DMS 273 (cell line): ENCODE results near the gene WDR88.
"Not testable (repeated sequence)": the region's sequence is repeated elsewhere in the genome, so short reads cannot be mapped to it uniquely, and the experiment has no call there.

Source experiments
- DNase-seq: peaks from one replicate; lab custom pipeline; 2025; ENCODE audit not compliant: unreplicated experiment; lab: John Stamatoyannopoulos, UW

Gene WDR88

DNA sequence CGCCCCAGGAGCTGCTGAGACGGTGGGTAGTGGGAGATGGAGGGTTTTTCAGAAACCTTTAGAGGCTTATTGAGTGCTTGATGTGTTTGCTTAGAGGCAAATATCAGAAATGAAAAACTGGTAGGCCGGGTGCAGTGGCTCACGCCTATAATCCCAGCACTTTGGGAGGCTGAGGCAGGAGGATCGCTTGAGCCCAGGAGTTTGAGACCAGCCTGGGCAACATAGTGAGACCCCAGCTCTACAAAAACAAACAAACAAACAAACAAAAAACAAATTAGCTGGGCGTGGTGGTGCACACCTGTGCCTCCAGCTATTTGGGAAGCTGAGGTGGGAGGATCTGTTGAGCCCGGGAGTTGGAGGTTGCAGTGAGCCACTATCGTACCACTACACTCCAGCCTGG lies 5.2 kb upstream of the WDR88 start:
- DNase-seq = not testable (repeated sequence)

DNA sequence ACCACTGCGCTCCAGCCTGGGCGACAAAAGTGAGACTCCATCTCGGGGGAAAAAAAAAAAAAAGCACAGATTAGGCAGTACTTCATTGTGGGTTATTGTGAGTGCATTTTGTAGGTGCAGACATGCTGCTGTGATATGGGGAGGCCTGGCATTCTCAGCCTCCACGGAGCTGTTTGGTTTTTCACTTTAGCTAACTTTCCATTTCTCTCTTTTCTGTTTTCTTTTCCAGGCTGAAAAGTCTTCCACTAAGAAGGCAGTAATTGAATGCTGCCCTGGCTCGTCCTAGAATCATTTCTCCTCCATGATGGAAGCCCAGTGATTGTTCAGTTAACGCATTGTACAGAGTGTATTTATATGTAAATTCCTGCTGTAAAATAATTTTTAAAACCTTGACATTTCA lies 2.0 kb upstream of the WDR88 start:
- DNase-seq = no peak

DNA sequence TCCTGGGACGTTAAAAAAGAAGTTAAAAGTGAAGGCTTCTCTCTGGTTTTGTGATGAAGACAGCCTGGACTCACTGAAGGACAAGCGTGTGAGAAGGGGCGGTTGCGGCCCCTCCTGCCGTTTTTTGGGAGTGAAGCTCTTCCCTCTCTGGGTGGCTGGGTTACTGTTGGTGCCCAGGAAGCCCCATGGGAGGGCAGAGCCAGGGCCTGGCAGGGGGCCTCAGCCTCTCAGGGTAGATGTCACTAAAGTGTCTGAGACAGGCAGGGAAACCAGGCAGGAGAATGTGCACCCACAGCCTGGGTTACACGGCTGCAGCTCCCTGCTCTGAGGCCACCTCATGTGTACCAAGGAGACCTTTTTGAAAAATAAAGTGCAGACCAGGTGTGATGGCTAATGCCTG lies 1.5 kb upstream of the WDR88 start:
- DNase-seq = no peak

DNA sequence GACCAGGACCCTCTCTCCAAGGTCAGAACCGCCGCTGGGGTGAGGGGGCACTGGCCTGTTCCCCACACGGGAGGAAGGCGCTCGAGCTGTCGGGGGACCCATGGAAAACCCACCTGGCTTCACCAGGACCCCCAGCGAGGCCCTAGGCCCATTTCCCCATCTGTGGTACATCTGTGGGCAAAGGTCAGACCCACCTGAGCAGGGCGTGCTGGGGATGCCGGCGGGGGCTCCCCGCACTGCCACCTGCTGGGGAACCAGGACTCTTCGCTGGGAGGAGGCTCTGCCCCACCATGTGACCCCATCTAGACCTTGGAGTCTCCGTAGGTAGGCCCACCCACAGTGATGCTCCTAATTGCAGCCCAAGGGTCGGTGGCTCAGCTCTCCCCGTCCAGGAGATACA lies 511 bp downstream of the WDR88 start:
- no peak for DNase-seq

DNA sequence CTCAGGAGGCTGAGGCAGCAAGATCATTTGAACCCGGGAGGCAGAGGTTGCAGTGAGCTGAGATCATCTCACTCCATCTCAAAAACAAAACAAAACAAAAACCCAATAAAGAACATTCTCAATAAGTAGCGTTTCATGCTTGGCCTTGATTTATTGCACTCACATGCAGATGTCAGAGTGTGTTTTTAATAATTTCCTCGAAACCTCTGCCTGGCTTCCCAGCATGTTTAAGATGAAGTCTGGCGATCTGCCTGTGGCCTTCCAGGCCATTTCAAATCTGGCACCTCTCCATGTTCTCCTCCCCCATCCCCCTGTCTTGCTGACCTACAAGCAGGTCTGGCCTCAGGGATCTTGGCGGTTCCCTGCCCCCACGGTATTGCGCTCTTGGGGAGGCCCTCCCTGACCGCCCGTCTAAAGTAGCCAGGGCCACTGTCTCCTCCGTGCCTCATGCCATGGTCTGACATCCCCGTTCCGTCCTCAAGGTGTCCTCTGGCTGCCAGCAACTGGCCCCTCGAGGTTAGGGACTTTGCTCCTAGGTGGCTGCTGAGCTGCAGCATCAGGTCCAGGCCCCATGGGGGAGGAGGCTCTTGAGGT lies 1.6 kb downstream of the WDR88 start:
- no peak for DNase-seq

DNA sequence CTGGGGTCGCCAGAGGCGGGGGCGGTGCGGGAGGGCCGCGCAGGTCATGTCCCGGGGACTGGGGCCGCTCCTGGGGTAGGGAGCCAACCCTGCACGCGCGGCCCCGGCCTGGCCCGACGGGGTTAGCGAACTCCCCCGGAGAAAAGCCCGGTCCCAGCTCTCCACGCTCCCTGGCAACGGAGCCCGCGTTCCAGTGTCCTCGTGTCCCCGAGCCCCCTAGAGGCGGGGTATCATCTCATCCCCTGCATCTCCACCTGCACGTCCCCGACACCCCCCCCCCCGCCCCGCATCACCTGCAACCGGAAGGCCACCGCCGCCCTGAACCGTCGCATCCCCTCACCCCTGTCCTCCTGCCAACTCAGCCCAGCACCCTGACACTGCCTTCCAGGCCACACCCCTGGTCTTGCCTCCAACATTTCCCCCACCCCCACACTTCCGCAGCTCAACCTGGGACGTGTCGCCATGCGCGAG lies 2.7 kb downstream of the WDR88 start:
- no peak for DNase-seq

DNA sequence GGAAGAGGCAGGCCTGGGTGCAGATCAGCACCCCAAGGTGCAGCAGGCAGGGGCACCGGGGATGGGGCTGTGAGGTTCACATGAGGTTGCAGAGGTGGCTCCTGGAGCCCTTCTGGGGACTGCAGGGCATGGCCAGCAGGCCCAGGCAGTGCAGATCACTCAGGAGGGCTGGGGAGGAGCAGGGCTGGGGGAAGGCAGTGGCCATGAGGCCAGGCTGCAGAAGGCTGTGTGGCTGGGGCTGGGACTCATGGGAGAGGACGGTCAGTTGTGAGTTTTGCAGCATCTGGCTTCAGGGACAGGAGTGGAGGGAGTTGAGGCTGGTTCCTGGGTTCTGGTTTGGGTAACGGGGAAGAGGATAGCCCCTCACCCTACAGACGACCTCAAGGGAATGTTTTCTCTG lies 7.3 kb downstream of the WDR88 start:
- no peak for DNase-seq

DNA sequence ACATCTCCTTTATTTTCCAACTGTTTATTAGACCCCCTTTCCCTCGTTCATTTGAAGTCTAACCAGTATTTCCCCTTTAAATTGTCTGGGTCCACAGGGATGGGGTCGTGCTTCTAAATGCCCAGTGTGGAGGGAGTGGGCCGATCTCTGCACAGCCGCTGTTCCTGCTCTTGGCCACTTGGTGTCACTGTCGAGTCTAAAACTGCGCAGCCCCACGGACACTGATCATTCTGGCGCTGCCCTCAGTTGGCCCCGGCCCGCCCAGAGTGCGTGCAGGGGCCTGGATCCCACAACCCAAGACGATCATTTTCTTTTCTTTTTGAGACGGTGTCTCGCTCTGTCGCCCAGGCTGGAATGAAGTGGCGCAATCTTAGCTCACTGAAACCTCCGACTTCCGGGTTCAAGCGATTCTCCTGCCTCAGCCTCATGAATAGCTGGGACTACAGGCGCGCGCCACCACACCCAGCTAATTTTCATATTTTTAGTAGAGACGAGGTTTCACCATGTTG lies 12.0 kb downstream of the WDR88 start:
- DNase-seq = peak; percentile 74

DNA sequence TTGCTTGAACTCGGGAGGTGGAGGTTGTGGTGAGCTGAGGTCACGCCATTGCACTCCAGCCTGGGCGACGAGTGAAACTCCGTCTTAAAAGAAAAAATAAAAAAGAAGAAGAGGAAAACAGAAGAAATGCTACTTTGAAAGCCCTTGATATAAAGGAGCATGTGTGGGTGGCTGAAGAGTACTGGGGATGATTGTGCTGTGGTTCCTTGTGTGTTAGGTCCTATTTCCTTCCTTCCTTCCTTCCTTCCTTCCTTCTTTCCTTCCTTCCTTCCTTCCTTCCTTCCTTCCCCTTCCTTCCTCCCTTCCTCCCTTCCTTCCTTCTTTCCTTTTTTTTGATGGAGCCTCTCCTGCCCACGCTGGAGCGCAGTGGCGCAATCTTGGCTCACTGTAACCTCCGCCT lies 14.3 kb downstream of the WDR88 start:
- DNase-seq = no peak

DNA sequence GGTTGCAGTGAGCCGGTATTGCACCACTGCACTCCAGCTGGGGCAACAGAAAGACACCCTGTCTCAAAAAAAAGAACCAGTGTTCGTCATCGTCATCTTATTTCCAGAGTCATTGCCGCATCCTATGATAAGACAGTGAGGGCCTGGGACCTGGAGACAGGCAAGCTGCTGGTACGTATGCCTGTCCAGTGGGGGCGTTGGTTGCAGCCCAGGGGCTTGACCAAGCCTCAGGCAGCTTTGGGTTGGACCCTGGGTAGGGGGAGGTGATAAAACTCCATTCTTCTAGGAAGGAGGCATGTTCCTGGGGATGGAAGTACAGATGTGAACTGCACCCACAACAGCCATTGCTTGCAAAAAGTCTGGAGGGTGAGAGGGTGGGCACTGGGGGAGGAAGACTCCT lies 15.6 kb downstream of the WDR88 start:
- DNase-seq = no peak

DNA sequence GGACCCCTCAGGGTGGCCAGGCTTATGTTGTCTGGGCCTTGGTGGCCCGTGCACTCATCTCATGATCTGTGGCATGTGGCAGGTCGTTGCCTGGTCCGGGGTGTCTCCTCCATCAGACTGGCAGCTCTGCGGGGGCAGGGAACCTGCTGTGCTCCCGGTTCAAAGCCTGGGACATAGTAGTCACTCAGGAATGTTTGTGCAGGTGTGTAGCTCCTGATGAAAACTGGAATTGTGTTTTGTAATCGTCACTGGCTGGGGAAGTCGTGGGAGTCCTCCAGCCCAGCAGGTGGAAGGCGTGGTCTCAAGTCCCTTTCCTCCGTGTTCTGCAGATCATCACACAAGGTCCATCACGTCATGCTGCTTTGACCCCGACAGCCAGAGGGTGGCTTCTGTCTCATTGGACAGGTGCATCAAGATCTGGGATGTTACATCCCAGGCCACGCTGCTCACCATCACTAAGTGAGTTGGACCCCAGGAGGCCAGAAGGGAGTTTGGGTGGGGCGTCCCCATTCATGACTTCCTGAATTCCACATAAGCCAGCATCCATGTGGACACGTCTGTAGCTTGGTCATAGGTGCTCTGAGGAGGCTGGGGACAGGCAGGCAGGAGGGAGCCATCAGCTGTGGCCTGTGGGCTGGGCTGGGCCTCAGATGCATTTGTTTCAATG lies 19.1 kb downstream of the WDR88 start:
- DNase-seq = no peak

DNA sequence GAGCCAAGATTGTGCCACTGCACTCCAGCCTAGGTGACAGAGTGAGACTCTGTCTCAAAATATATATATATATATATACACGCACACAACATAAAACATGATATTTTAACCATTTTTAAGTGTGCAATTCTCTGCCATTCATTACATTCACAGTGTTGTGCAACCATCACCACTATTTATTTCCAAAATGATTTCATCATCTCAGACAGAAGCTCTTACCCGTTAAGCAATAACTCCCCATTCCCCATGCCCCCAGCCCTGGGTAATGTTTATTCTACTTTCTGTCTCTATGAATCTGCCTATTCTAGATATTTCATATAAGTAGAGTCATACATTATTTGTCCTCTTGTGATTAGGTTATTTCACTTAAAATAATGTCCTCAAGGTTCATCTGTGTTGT lies 20.3 kb downstream of the WDR88 start:
- DNase-seq = no peak

DNA sequence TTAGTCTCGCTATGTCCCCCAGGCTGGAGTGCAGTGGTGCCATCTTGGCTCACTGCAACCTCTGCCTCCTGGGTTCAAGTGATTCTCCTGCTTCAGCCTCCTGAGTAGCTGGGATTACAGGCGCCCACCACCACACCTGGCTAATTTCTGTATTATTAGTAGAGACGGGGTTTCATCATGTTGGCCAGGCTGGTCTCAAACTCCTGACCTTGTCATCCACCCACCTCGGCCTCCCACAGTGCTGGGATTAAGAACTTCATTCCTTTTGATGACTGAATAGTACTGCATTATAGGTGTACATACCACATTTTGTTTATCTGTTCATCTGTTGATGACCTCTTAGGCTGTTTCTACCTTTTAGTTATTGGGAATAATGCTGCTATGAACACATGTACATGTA lies 20.7 kb downstream of the WDR88 start:
- DNase-seq = not testable (repeated sequence)

DNA sequence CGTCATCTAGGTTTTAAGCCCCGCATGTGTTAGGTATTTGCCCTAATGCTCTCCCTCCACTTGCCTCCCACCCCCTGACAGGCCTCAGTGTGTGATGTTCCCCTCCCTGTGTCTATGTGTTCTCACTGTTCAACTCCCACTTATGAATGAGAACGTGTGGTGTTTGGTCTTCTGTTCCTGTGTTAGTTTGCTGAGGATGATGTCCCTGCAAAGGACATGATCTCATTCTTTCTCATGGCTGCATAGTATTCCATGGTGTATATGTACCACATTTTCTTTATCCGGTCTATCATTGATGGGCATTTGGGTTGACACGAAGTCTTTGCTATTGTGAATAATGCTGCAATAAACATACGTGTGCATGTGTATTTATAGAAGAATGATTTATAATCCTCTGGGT lies 22.4 kb downstream of the WDR88 start:
- DNase-seq = not testable (repeated sequence)

DNA sequence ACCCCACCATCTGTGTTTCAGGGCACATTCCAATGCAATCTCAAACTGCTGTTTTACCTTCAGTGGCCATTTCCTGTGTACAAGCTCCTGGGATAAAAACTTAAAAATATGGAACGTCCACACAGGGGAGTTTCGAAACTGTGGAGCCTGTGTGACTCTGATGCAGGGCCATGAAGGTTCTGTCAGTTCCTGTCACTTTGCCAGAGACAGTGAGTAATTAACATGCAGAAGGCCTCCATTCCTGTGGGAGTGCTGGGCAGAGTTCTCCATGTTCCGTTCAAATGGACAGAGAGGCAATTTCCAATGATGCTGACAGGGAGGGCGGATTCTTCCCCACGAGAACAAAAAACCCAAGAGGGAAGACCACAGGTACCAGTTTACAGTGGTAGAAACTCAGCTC lies 24.4 kb downstream of the WDR88 start:
- DNase-seq = peak; percentile 21

DNA sequence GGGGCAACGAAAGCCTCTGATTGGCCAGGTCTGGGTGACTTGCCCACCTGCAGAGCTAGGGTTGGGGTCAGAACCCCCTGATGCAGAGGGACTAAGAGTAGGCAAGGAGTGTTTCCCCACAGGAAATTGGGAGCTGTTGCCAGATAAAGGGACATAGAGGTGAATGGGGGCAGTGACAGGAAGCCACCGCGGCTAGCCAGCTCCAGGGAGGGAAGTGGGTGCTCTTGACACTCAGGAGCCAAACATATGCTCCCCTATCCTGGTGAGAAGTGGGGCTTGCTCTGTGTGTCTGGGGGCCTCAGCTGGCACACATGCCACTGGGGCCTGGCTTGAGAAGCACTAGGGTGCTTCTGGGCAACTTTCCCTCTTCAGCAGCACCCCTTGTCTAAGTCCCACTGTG lies 26.0 kb downstream of the WDR88 start:
- DNase-seq = no peak

DNA sequence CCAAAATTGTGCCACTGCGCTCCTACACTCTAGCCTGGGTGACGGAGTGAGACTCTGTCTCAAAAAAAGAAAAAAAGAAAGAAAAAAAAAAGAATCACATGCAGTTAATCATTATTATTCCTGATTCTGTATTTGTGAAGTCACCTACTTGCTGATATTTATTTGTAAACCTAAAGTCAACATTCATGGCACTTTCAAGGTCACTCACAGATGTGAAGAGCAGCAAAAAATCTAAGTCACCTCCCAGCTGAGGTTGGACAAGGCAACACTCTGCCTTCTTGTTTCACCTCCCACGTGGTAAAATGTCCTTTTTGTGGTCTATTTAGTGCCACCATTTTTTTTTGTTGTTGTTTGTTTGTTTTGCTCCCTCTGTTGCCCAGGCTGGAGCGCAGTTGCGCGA lies 26.5 kb downstream of the WDR88 start:
- no peak for DNase-seq

DNA sequence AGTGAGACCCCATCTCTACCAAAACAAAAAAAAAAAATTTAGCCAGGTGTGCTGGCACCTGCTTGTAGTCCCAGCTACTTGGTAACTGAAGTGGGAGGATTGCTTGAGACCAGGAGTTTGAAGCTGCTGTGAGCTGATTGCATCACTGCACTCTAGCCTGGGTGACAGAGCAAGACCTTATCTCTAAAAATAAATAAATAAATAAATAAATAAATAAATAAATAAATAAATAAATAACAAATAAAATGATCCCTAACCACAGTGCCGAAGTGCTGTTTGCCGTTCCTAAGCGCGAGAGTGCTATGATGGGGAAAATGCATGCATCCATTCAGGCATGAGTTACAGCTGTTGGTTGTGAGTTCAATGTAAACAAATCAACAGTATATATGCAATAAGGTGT lies 27.2 kb downstream of the WDR88 start:
- no peak for DNase-seq

DNA sequence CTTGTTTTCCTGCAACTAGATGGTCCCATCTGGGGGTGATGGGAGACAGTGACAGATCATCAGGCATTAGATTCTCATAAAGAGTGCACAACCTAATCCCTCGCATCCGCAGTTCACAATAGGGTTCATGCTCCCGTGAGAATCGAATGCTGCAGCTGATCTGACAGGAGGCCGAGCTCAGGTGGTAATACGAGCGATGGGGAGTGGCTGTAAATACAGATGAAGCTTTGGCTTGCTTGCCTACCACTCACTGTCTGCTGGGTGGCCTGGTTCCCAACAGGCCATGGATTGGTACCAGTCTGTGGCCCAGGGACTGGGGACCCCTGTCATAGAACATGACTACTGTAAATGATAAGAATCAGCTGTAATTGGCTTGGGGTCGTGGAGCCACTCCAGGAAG lies 28.0 kb downstream of the WDR88 start:
- DNase-seq = no peak

DNA sequence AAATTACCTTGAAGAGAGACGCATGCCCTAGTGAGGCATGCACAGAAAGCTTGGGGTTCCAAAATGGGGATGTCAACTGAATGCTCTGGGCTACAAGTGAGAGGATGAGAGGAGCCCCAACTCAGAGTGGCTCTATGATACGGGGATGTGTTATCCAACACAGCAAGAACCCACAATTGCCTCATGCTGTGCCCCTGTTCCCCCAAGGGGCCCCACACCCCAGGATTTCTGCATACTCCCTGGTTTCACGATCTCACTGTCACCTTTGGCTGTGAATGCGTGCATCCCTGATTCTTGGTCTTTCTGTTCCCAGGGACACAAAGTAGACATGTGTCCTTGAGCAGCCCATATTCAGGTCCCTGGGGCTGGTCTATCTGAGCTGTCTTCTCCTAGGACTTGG lies 29.3 kb downstream of the WDR88 start:
- DNase-seq = no peak

DNA sequence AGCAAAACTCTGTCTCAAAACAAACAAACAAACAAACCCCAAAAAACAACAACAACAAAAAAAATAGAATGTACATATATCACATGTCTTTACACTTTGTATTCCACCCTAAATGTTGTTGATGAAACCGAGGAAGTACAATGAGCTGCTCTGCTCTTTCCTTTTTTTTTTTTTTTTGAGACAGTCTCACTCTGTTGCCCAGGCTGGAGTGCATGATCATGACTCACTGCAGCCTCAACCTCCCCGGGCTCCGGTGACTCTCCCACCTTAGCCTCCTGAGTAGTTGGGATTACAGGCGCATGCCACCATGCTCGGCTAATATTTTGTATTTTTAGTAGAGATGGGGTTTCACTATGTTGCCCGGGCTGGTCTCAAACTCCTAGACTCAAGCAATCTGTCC lies 31.6 kb downstream of the WDR88 start:
- no peak for DNase-seq

DNA sequence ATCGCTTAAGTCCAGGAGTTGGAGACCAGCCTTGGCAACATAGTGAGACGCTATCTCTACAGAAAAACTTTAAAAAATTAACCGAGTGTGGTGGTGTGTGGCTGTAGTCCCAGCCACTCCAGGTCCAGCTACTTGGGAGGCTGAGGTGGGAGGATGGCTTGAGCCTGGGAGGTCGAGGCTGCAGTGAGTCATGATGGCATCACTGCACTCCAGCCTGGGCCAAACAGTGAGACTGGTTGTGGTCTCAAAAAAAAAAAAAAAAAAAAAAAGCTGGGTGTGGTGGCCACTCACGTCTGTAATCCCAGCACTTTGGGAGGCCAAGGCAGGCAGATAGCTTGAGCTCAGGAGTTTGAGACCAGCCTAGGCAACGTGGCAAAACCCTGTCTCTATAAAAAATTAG lies 34.1 kb downstream of the WDR88 start:
- DNase-seq = not testable (repeated sequence)

DNA sequence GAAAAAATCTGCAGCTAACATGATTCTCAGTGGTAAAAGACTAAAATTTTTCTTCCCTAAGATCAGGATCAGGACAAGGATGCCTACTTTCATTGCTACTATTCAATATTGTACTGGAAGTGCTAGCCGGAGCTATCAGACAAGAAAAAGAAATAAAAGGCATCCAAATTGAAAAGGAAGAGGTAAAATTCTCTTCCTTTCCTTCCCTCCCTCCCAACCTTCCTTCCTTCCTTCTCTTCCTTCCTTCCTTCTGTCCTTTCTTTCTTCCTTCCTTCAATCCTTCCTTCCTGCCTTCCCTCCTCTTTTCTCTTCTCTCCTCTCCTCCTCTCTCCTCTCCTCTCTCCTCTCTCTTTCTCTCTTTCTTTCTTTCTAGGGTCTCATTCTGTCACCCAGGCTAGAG lies 35.5 kb downstream of the WDR88 start:
- DNase-seq = no peak
